Left lung (tissue), 10 donors: Measurements from ENCODE around the gene FPR2. TPM values are rescaled to one million over a fixed set of nuclear protein-coding genes. Genes with fewer than 3 reads are reported as not detected.
"Not testable (repeated sequence)": the region's sequence is repeated elsewhere in the genome, so short reads cannot be mapped to it uniquely, and the experiment has no call there.

Experiments used
- ATAC-seq: fragments of 200-7000 bp; cut with Tn5 transposase; one replicate; pipeline ENCODE4 v1.9.1; 2020; ENCODE audit warnings: moderate library complexity
- DNase-seq, 4 donors: peaks; one replicate each; pipeline ENCODE4 v3.0.0-alpha.2; 2013 to 2020
- H3K27ac ChIP-seq, 2 donors: fragments of 200-600 bp; sonication (generic) in 1 of 2; one replicate each; pipeline versions ENCODE4 v1.5.0 to v1.8.0; 2020 to 2021
- H3K27me3 ChIP-seq, 2 donors: fragments of 200-600 bp; sonication (generic) in 1 of 2; one replicate each; pipeline versions ENCODE4 v1.5.0 to v1.8.0; 2020 to 2021
- H3K36me3 ChIP-seq, 2 donors: fragments of 200-600 bp; sonication (generic) in 1 of 2; one replicate each; pipeline versions ENCODE4 v1.5.0 to v1.8.0; 2020 to 2021
- H3K4me1 ChIP-seq, 2 donors: fragments of 200-600 bp; one replicate each; pipeline ENCODE4 v1.8.0; 2021
- H3K4me3 ChIP-seq, 2 donors: fragments of 200-600 bp; sonication (generic) in 1 of 2; one replicate each; pipeline versions ENCODE4 v1.5.0 to v1.8.0; 2020 to 2021; ENCODE audit warnings: mild to moderate bottlenecking in 1 of 2
- H3K9me3 ChIP-seq, 2 donors: fragments of 200-600 bp; sonication (generic) in 1 of 2; one replicate each; pipeline versions ENCODE4 v1.5.0 to v1.8.0; 2020 to 2021
- CTCF ChIP-seq, 2 donors: fragments of 200-600 bp; sonication (generic) in 1 of 2; IDR thresholded peaks; one replicate each; pipeline versions ENCODE4 v1.5.0 to v1.8.0; 2021; ENCODE audit warnings: antibody characterized with exemption in 2 of 2
- intact Hi-C, 2 donors: fragments of 100-400 bp; cut with DNase I; formaldehyde crosslinking; loops; one replicate each; pipeline versions ENCODE4 v1.11.2 to v1.14.2; 2022
- polyA plus RNA-seq, 6 donors: library from polyadenylated mRNA; unstranded; fragments of 120-200 nt; gene quantifications; one replicate each; pipeline ENCODE4 v1.2.1, GENCODE V29; 2013; ENCODE audit not compliant: insufficient read length in 6 of 6
- total RNA-seq, 2 donors: library from RNA; stranded (reverse); fragmentation: NEBNext Ultra II Directional; extraction: Animal tissue kit (Norgen Biotek cat#: 25700); gene quantifications; one replicate each; pipeline ENCODE4 v1.2.1, GENCODE V29; 2021
- donor health status: DM: no; HTN: yes; CAD: no.
- donor health status: DM: no; HTN: no; CAD: no.

The FPR2 gene
- total and polyA plus RNA-seq, 8 donors, result 0.14 to 41.7 (median 0.29) TPM

DNA sequence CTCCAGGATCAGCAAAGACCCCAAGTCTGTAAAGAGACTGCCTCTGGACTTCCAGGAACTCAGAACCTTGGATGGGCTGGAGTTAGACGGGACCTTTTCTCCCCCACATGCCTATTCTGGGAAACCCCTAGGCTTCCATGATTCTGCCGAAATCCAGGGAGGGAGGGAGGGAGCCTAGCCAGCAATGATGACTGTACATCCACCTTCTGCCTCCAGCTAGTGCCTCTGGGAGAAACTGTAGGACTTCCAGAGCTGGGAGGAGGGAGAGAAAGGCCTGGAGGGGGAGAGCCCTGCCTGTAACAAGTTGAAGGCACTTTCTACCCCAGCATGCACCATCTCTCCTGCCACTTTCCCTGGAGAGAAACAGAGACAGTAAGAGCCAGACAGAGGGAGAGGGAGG lies 31.2 kb upstream of the FPR2 start:
- DNase-seq (no peak), ATAC-seq (peak; percentile 14)
- Histone ChIP-seq H3K4me1 (peaks cover 0 to 2% of the 10 kb centered on the region in 2 donors), H3K4me3 (no peak overlapping the region), H3K27ac (no peak overlapping the region), H3K27me3 (peaks cover 4 to 67% of the 10 kb centered on the region in 2 donors), H3K9me3 (peaks cover 0 to 9% of the 10 kb centered on the region in 2 donors), H3K36me3 (no peaks in the 10 kb centered on the region)
- no peak for TF ChIP-seq CTCF (IDR thresholded peaks at IDR 0.05)
- intact Hi-C loops, result no loop called here

- Histone ChIP-seq H3K4me3 (no peak overlapping the region), H3K27ac (no peak overlapping the region), H3K36me3 (no peaks in the 10 kb centered on the region), H3K27me3 (peaks cover 0 to 36% of the 10 kb centered on the region in 2 donors), H3K4me1 (peaks cover 0 to 38% of the 10 kb centered on the region in 2 donors), H3K9me3 (peaks cover 0 to 9% of the 10 kb centered on the region in 2 donors)
- intact Hi-C loops, result no loop called here
- TF ChIP-seq CTCF (IDR thresholded peaks at IDR 0.05), result no peak
- no peak for DNase-seq
- no peak for ATAC-seq
Measured at GRCh38 chr19:51733742-51734522, 27.0 kb upstream of the FPR2 start.

DNA sequence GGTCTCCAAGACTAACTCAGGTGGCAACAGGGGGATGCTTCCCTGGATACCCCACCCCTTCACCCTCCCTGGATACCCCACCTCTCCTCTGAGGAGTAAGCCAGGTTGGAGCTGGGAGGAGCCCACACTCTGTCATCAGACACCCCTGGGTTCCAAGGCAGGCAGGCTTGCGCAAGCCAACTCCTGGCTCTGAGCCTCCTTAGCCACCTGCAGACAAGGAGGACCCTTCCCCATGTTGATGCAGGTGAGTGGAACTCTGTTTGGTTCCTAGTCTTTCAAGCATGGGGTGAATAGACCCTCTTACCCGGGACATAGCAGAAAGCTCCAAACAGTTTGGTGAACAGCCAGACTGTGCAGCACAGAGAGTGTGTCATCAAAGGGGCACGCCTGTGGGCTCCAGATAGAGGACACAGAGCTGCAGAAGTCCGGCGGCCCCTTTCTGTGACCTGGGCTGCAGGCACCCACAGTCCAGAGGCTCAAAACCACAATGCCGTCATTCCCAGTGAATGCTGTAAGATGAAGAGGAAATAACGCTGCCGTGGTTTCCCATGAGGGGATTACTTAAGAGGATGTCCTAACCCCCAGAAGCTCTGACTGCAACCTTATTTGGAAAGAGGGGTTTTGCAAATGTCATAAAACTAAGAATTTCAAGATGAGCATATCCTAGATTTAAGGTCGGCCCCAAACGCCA lies 25.1 kb upstream of the FPR2 start:
- intact Hi-C loops, result no loop called here
- no peak for TF ChIP-seq CTCF (IDR thresholded peaks at IDR 0.05)
- Histone ChIP-seq H3K4me3 (no peak overlapping the region), H3K27me3 (peaks cover 0 to 22% of the 10 kb centered on the region in 2 donors), H3K36me3 (no peaks in the 10 kb centered on the region), H3K27ac (peak overlapping the region in 1 of 2 donors; percentile 68), H3K9me3 (peaks cover 0 to 5% of the 10 kb centered on the region in 2 donors), H3K4me1 (peaks cover 0 to 57% of the 10 kb centered on the region in 2 donors)
- ATAC-seq (peak; percentile 90), DNase-seq (peak in 2 of 4 donors; percentile 86 to 89)

DNA sequence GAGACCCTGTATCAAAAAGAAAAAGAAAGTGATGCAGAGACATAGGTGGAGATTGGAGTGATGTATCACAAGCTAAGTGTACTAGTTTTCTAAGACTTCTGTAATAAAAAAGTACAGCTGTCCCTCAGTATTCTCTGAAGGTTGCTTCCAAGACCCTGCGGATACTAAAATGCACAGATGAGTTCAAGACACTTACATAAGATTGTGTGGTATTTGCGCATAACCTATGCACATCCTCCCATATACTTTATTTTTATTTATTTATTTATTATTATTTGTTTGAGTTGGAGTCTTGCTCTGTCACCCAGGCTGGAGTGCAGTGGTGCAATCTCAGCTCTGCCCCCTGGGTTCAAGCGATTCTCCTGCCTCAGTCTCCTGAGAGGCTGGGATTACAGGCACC lies 23.6 kb upstream of the FPR2 start:
- DNase-seq (no peak), ATAC-seq (no peak)
- H3K4me3 ChIP-seq, result no peak overlapping the region
- peaks cover 0 to 8% of the 10 kb centered on the region in 2 donors for H3K36me3 ChIP-seq
- intact Hi-C loops, result no loop called here
- TF ChIP-seq CTCF (IDR thresholded peaks at IDR 0.05), result no peak
- peaks cover 0 to 18% of the 10 kb centered on the region in 2 donors for H3K27me3 ChIP-seq
- H3K27ac ChIP-seq, result no peak overlapping the region
- H3K4me1 ChIP-seq, result peaks cover 0 to 70% of the 10 kb centered on the region in 2 donors
- H3K9me3 ChIP-seq, result no peaks in the 10 kb centered on the region

- no peaks in the 10 kb centered on the region for H3K9me3 ChIP-seq
- H3K4me1 ChIP-seq, result peaks cover 0 to 75% of the 10 kb centered on the region in 2 donors
- H3K4me3 ChIP-seq, result no peak overlapping the region
- peak overlapping the region in 1 of 2 donors; percentile 37 for H3K27ac ChIP-seq
- peaks cover 0 to 13% of the 10 kb centered on the region in 2 donors for H3K36me3 ChIP-seq
- ATAC-seq (no peak), DNase-seq (no peak)
- no peak for TF ChIP-seq CTCF (IDR thresholded peaks at IDR 0.05)
- peaks cover 0 to 17% of the 10 kb centered on the region in 2 donors for H3K27me3 ChIP-seq
- intact Hi-C loops, result no loop called here
Measured at GRCh38 chr19:51737924-51738323, 23.1 kb upstream of the FPR2 start.

- intact Hi-C loops, DNase-seq, H3K4me3 ChIP-seq, ATAC-seq, H3K9me3 ChIP-seq: not testable (repeated sequence)
- peak overlapping the region in 1 of 2 donors; percentile 37 for H3K27ac ChIP-seq
- H3K27me3 ChIP-seq, result peaks cover 0 to 17% of the 10 kb centered on the region in 2 donors
- peaks cover 0 to 81% of the 10 kb centered on the region in 2 donors for H3K4me1 ChIP-seq
- H3K36me3 ChIP-seq, result peaks cover 0 to 19% of the 10 kb centered on the region in 2 donors
Measured at GRCh38 chr19:51738523-51738922, 22.5 kb upstream of the FPR2 start.
